CD4-positive, alpha-beta T cell treated with Interleukin-12 subunit alpha and Interleukin-12 subunit beta, for 1 hour (primary cell): ENCODE results near the gene SLIT1.

Experiments
- DNase-seq: peaks from one replicate; pipeline ENCODE4 v3.0.0-alpha.2; 2020

SLIT1 gene

GRCh38 chr10:97185326-97186058 is at the start of gene SLIT1:
TSS of gene SLIT1 (minus strand) at chr10:97185959. CDS start at chr10:97185674, 285 bp downstream.
- DNase-seq = no peak

- DNase-seq = no peak
Measured at GRCh38 chr10:97235353-97235752, 49.6 kb upstream of the SLIT1 start.

- DNase-seq = peak; percentile 18
Measured at GRCh38 chr10:97234400-97234799, 48.6 kb upstream of the SLIT1 start.

- DNase-seq = no peak
Measured at GRCh38 chr10:97230146-97230545, 44.4 kb upstream of the SLIT1 start.

GRCh38 chr10:97229322-97230015 is 43.7 kb upstream of the SLIT1 start:
- DNase-seq = no peak

- no peak for DNase-seq
Measured at GRCh38 chr10:97228775-97229157, 43.0 kb upstream of the SLIT1 start.

- no peak for DNase-seq
Measured at GRCh38 chr10:97228130-97228774, 42.5 kb upstream of the SLIT1 start.

GRCh38 chr10:97226398-97226797 is 40.6 kb upstream of the SLIT1 start:
- no peak for DNase-seq

- DNase-seq = no peak
Measured at GRCh38 chr10:97224483-97225435, 39.0 kb upstream of the SLIT1 start.

GRCh38 chr10:97222326-97222961 is 36.7 kb upstream of the SLIT1 start:
- DNase-seq = no peak

GRCh38 chr10:97220355-97220754 is 34.6 kb upstream of the SLIT1 start:
- no peak for DNase-seq

- DNase-seq = no peak
Measured at GRCh38 chr10:97217299-97217698, 31.5 kb upstream of the SLIT1 start.

- DNase-seq = no peak
Measured at GRCh38 chr10:97215619-97216260, 30.0 kb upstream of the SLIT1 start.

- DNase-seq = no peak
Measured at GRCh38 chr10:97213431-97213830, 27.7 kb upstream of the SLIT1 start.

GRCh38 chr10:97211229-97211628 is 25.5 kb upstream of the SLIT1 start:
- DNase-seq = no peak

- DNase-seq = peak; percentile 66
Measured at GRCh38 chr10:97210543-97210960, 24.8 kb upstream of the SLIT1 start.

- no peak for DNase-seq
Measured at GRCh38 chr10:97207756-97208346, 22.1 kb upstream of the SLIT1 start.

- DNase-seq = no peak
Measured at GRCh38 chr10:97207131-97207530, 21.4 kb upstream of the SLIT1 start.

- DNase-seq = no peak
Measured at GRCh38 chr10:97204826-97205679, 19.3 kb upstream of the SLIT1 start.

GRCh38 chr10:97203220-97203619 is 17.5 kb upstream of the SLIT1 start:
- no peak for DNase-seq
